PC-9 (cell line): ENCODE data around the gene ZNF763. TPM values are rescaled to one million over a fixed set of nuclear protein-coding genes. Genes with fewer than 3 reads are reported as not detected.
"Not testable (repeated sequence)": the region's sequence is repeated elsewhere in the genome, so short reads cannot be mapped to it uniquely, and the experiment has no call there.

Experiments used
- BruUV-seq: library from RNA; stranded (reverse); fragments of 400-500 nt; replicated peaks from 2 replicates; lab custom pipeline; 2021; lab: Mats Ljungman, UMichigan
- CTCF ChIA-PET: fragments of 300-600 bp; sonication (Branson Sonifier 250); formaldehyde crosslinking; loops from one replicate; lab custom pipeline; 2022; ENCODE audit warnings: antibody characterized with exemption; lab: Charles Lee
- POLR2A ChIA-PET: fragments of 300-600 bp; sonication (Branson Sonifier 250); formaldehyde crosslinking; loops from one replicate; lab custom pipeline; 2022; ENCODE audit warnings: antibody characterized with exemption; ENCODE audit not compliant: unreplicated experiment; lab: Charles Lee
- DNase-seq, 2 experiments: peaks; one replicate each; pipeline versions ENCODE4 v3.0.0 to v3.0.0-alpha.2; 2015 to 2022; ENCODE audit warnings: mixed read lengths in 1 of 2
- H2AFZ ChIP-seq: fragments of 200-600 bp; sonication (generic); 2 replicates; pipeline ENCODE4 v1.8.1; 2017; ENCODE audit warnings: antibody characterized with exemption
- H3F3A ChIP-seq: fragments of 200-600 bp; sonication (generic); 2 replicates; pipeline ENCODE4 v1.8.1; 2017; ENCODE audit warnings: antibody characterized with exemption, mild to moderate bottlenecking, low read depth; ENCODE audit not compliant: insufficient read depth
- H3K27ac ChIP-seq: fragments of 200-600 bp; sonication (generic); 2 replicates; pipeline ENCODE4 v1.6.1; 2016; ENCODE audit warnings: mixed run types
- H3K27me3 ChIP-seq: fragments of 200-600 bp; sonication (generic); 2 replicates; pipeline ENCODE4 v1.6.1; 2016; ENCODE audit warnings: low read depth, mixed run types; ENCODE audit not compliant: insufficient read depth
- H3K36me3 ChIP-seq: fragments of 200-600 bp; sonication (generic); 2 replicates; pipeline ENCODE4 v1.6.1; 2016; ENCODE audit warnings: low read depth, mixed run types
- H3K4me1 ChIP-seq: fragments of 200-600 bp; sonication (generic); replicated peaks from 2 replicates; pipeline ENCODE4 v1.6.1; 2016; ENCODE audit warnings: mixed run types; ENCODE audit not compliant: insufficient read depth
- H3K4me2 ChIP-seq: fragments of 200-600 bp; sonication (generic); 2 replicates; pipeline ENCODE4 v1.6.1; 2017; ENCODE audit warnings: mixed run types
- H3K4me3 ChIP-seq: fragments of 200-600 bp; sonication (generic); 2 replicates; pipeline ENCODE4 v1.6.1; 2016; ENCODE audit warnings: mixed run types
- H3K79me2 ChIP-seq: fragments of 200-600 bp; sonication (generic); 2 replicates; pipeline ENCODE4 v1.6.1; 2017; ENCODE audit warnings: low read depth, mixed run types
- H3K9me2 ChIP-seq: fragments of 200-600 bp; sonication (generic); 2 replicates; pipeline ENCODE4 v1.8.1; 2017; ENCODE audit warnings: mild to moderate bottlenecking; ENCODE audit not compliant: insufficient read depth
- H3K9me3 ChIP-seq: fragments of 200-600 bp; sonication (generic); 2 replicates; pipeline ENCODE4 v1.8.1; 2016; ENCODE audit warnings: low read depth; ENCODE audit not compliant: insufficient read depth
- H4K20me1 ChIP-seq: fragments of 200-600 bp; sonication (generic); 2 replicates; pipeline ENCODE4 v1.8.1; 2017; ENCODE audit not compliant: insufficient read depth
- EZH2 ChIP-seq: fragments of 200-600 bp; sonication (generic); IDR thresholded peaks from 2 replicates; pipeline ENCODE4 v1.8.0; 2017; ENCODE audit warnings: antibody characterized with exemption, low read depth
- intact Hi-C: fragments of 100-400 bp; cut with micrococcal nuclease; formaldehyde crosslinking; loops from one replicate; pipeline ENCODE4 v1.10.0; 2022; ENCODE audit not compliant: unreplicated experiment
- total RNA-seq: library from RNA; stranded (reverse); gene quantifications from 2 replicates; pipeline ENCODE4 v1.2.3, GENCODE V29; 2021
- TF ChIP-seq, protein P1 (sequence below): fragments of 200-600 bp; sonication (generic); conservative IDR thresholded peaks from 2 replicates; pipeline ENCODE4 v1.6.1; 2017; ENCODE audit warnings: mixed run types, antibody characterized with exemption, mild to moderate bottlenecking, moderate library complexity

The ZNF763 gene
- total RNA-seq, 1 experiment from 2014 or later, result 0.83 TPM

DNA sequence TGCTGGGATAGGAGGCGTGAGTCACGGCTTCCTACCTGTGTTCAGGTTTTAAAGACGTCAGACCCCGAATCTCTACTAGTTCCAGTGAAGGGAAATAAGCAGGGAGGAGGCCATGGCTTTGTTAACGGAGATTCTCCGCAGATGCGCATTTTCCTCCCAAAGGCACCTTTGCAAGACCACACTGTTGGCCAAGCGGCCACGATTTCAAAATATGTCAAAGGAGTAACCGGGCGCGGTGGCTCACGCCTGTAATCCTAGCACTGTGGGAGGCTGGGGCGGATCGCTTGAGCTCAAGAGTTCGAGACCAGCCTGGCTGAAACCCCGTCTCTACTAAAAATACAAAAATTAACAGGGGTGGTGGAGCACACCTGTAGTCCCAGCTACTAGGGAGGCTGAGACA lies 21.9 kb downstream of the ZNF763 start:
- no peak for DNase-seq
- intact Hi-C loops, result loop anchor here (1.0 kb wide), 1 partner anchor 155 kb away; no protein-coding TSS in a partner anchor
- Histone ChIP-seq H2AFZ (no peak overlapping the region), H4K20me1 (no peaks in the 10 kb centered on the region), H3K4me3 (no peak overlapping the region), H3K9me3 (no peaks in the 10 kb centered on the region; the same call in 1 of the 2 replicates), H3K27ac (no peak overlapping the region), H3K27me3 (peaks cover 16% of the 10 kb centered on the region; the same call in 1 of the 2 replicates), H3K79me2 (no peaks in the 10 kb centered on the region), H3K36me3 (no peaks in the 10 kb centered on the region), H3K4me2 (no peak overlapping the region), H3K9me2 (no peaks in the 10 kb centered on the region), H3F3A (no peaks in the 10 kb centered on the region), H3K4me1 (peaks cover 7% of the 10 kb centered on the region; the same call in 1 of the 2 replicates)
- POLR2A ChIA-PET, result interaction anchor here (0.6 kb wide), 1 partner anchor 389 kb away, joined by 12 read pairs; no protein-coding TSS in a partner anchor
- BruUV-seq, result no TSS peak
- TF ChIP-seq, protein P1, sequence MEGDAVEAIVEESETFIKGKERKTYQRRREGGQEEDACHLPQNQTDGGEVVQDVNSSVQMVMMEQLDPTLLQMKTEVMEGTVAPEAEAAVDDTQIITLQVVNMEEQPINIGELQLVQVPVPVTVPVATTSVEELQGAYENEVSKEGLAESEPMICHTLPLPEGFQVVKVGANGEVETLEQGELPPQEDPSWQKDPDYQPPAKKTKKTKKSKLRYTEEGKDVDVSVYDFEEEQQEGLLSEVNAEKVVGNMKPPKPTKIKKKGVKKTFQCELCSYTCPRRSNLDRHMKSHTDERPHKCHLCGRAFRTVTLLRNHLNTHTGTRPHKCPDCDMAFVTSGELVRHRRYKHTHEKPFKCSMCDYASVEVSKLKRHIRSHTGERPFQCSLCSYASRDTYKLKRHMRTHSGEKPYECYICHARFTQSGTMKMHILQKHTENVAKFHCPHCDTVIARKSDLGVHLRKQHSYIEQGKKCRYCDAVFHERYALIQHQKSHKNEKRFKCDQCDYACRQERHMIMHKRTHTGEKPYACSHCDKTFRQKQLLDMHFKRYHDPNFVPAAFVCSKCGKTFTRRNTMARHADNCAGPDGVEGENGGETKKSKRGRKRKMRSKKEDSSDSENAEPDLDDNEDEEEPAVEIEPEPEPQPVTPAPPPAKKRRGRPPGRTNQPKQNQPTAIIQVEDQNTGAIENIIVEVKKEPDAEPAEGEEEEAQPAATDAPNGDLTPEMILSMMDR, result no peak
- no peak for TF ChIP-seq EZH2
- CTCF ChIA-PET, result interaction anchor here (0.6 to 1.7 kb wide), 2 partner anchors 63 to 187 kb away, joined by 3 to 6 read pairs; no protein-coding TSS in a partner anchor

DNA sequence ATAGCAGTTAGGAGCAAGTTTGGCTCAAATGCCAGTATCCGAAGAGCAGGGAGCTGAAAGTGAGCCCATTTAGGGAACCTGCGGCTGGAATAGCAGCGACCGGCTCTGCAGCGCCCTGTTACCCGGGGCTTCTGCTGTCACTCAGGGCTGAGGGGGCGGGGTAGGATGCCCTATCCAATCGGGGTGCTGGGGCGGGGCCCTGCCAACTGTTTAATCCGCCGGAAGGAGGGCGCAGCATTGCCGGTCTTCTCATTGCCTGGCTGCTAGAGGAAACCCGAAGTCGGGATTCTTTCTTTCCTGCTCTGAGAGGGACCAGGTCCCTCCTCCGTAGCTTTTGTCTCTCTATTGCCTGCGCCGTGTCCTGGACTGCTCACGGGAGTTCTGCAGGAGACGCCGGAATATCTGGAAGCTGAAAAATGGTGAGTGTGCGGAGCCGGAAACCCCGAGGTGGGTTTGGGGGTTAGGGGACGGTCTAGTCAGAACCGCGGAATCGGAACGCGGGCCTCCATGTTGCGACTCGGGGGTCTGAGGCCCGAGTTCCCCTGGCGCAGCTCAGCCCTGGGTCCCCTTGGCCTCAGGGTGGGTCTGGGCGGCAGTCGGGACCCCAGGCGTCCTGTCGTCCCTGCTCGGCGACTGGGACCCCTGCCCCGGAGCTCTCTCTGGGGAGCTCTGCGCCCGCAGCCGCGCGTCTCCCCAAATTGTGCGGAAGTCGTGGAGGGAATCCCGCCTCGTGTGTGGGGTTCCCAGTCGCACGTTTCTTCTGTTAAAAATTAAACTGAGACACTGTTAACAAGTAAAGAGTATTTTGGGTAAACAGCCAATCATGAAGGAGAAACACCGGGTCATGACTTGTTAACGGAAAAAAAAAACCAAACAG lies 22.8 kb downstream of the ZNF763 start:
- POLR2A ChIA-PET, result interaction anchor here (0.6 kb wide), 2 partner anchors 390 to 969 kb away, joined by 5 to 12 read pairs; no protein-coding TSS in a partner anchor
- Histone ChIP-seq H3K9me3 (no peaks in the 10 kb centered on the region; the same call in 1 of the 2 replicates), H3K4me2 (peak overlapping the region; percentile 68), H3K27ac (no peak overlapping the region), H3F3A (no peaks in the 10 kb centered on the region), H3K4me1 (peaks cover 7% of the 10 kb centered on the region; the same call in 1 of the 2 replicates), H3K36me3 (no peaks in the 10 kb centered on the region), H4K20me1 (no peaks in the 10 kb centered on the region), H3K79me2 (no peaks in the 10 kb centered on the region), H3K4me3 (peak overlapping the region; percentile 48), H2AFZ (peak overlapping the region; percentile 78), H3K9me2 (no peaks in the 10 kb centered on the region), H3K27me3 (peaks cover 16% of the 10 kb centered on the region; the same call in 1 of the 2 replicates)
- TSS peak; percentile 85 for BruUV-seq
- intact Hi-C loops, result loop anchor here (1.0 to 2.0 kb wide), 4 partner anchors 23 to 190 kb away; partner anchors contain the start of gene ZNF763
- DNase-seq, result peak; percentile 82 to 92
- CTCF ChIA-PET, result interaction anchor here (0.6 to 1.8 kb wide), 6 partner anchors 64 to 190 kb away, joined by 3 to 6 read pairs (median 4); no protein-coding TSS in a partner anchor
- TF ChIP-seq, protein P1, result no peak
- no peak for TF ChIP-seq EZH2

DNA sequence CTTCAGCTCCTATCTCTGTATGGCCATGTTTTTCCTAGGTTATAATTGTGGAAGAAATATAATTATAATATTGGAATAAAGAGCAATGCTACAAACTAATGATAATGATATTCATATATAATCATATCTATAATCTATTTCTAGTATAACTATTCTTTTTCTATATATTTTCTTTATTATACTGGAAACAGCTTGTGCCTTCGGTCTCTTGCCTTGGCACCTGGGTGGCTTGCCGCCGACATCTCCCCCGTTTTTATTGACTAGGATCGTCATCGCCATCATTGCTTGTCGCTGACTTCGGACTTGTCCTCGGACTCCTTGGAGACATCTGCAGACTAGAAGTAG lies 24.2 kb downstream of the ZNF763 start:
- Histone ChIP-seq H3F3A (no peaks in the 10 kb centered on the region), H3K79me2 (no peaks in the 10 kb centered on the region), H3K4me2 (peak overlapping the region; percentile 68), H3K36me3 (no peaks in the 10 kb centered on the region), H3K4me3 (no peak overlapping the region), H3K4me1 (peaks cover 7% of the 10 kb centered on the region; the same call in 1 of the 2 replicates), H3K27ac (no peak overlapping the region), H3K27me3 (peaks cover 16% of the 10 kb centered on the region; the same call in 1 of the 2 replicates), H2AFZ (no peak overlapping the region), H4K20me1 (no peaks in the 10 kb centered on the region), H3K9me3 (no peaks in the 10 kb centered on the region; the same call in 1 of the 2 replicates), H3K9me2 (no peaks in the 10 kb centered on the region)
- no TSS peak for BruUV-seq
- POLR2A ChIA-PET, result no interaction called here
- no peak for TF ChIP-seq EZH2
- TF ChIP-seq, protein P1, result peak; percentile 9; the same call in 1 of the 2 replicates
- intact Hi-C loops, result loop anchor here (1.0 to 2.0 kb wide), 2 partner anchors 24 to 108 kb away; partner anchors contain the start of gene ZNF763
- CTCF ChIA-PET, result interaction anchor here (0.6 to 1.8 kb wide), 6 partner anchors 25 to 677 kb away, joined by 3 to 11 read pairs (median 3); partner anchors contain the start of genes MAN2B1 and WDR83
- DNase-seq, result no peak

DNA sequence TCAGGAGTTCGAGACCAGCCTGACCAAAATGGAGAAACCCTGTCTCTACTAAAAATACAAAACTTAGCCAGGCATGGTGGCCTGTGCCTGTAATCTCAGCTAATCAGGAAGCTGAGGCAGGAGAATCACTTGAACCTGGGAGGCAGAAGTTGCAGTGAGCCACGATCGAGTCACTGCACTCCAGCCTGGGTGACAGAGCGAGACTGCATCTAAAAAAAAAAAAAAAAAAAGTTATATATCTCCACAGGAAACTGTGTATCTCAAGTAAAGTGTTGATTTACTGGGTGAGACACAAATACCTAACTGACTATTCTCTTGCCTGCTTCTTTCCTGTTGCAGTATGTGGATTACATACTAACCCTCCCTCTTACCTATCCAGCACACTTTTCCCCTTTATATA lies 27.1 kb downstream of the ZNF763 start:
- peaks cover 15% of the 10 kb centered on the region; the same call in 1 of the 2 replicates for H3K27me3 ChIP-seq
- DNase-seq, H3F3A ChIP-seq, H3K9me3 ChIP-seq, H3K9me2 ChIP-seq, H3K27ac ChIP-seq, H2AFZ ChIP-seq, H3K4me1 ChIP-seq, BruUV-seq, H3K4me3 ChIP-seq, H3K4me2 ChIP-seq, H3K79me2 ChIP-seq, H3K36me3 ChIP-seq, intact Hi-C loops, CTCF ChIA-PET, H4K20me1 ChIP-seq, POLR2A ChIA-PET: not testable (repeated sequence)
